Thyroid gland (tissue), 4 donors: ENCODE measurements around the gene TM9SF3. TPM values are rescaled to one million over a fixed set of nuclear protein-coding genes. Genes with fewer than 3 reads are reported as not detected.
"Not testable (repeated sequence)": the region's sequence is repeated elsewhere in the genome, so short reads cannot be mapped to it uniquely, and the experiment has no call there.

Experiments
- DNase-seq, 2 donors: peaks; one replicate each; pipeline ENCODE4 v3.0.0-alpha.2; 2019
- H3K27ac ChIP-seq, 3 donors: fragments of 200-600 bp; sonication (generic); 1 replicate in 2 of 3; 2 replicates in 1 of 3; pipeline ENCODE4 v1.5.1; 2016 to 2019; ENCODE audit warnings: mild to moderate bottlenecking in 1 of 3, moderate library complexity in 1 of 3
- H3K27me3 ChIP-seq: fragments of 200-600 bp; sonication (generic); one replicate; pipeline ENCODE4 v1.5.1; 2019
- H3K36me3 ChIP-seq, 2 donors: fragments of 200-600 bp; sonication (generic); one replicate each; pipeline ENCODE4 v1.5.1; 2016 to 2019
- H3K4me1 ChIP-seq, 2 donors: fragments of 200-600 bp; sonication (generic); one replicate each; pipeline ENCODE4 v1.5.1; 2017 to 2019
- H3K4me3 ChIP-seq, 3 donors: fragments of 200-600 bp; sonication (generic); replicated peaks in 1 of 3; 1 replicate in 2 of 3; 2 replicates in 1 of 3; pipeline ENCODE4 v1.5.1; 2016; ENCODE audit warnings: mild to moderate bottlenecking in 1 of 3
- H3K9me3 ChIP-seq: fragments of 200-600 bp; sonication (generic); one replicate; pipeline ENCODE4 v1.5.1; 2017
- CTCF ChIP-seq, 6 experiments: fragments of 200-600 bp in 3 of 6; fragments of 450-650 bp in 3 of 6; sonication (generic) in 3 of 6; IDR thresholded peaks; one replicate each; pipeline ENCODE4 v1.5.1; 2016 to 2019; ENCODE audit warnings: antibody characterized with exemption in 6 of 6, mild to moderate bottlenecking in 2 of 6, inconsistent platforms in 1 of 6, moderate library complexity in 1 of 6
- POLR2A ChIP-seq, 2 donors: fragments of 450-650 bp; IDR thresholded peaks; one replicate each; pipeline ENCODE4 v1.6.1; 2017; ENCODE audit warnings: antibody characterized with exemption in 2 of 2, mild to moderate bottlenecking in 2 of 2, moderate library complexity in 1 of 2
- WGBS, 2 donors: methylation state at CpG; one replicate each; pipeline ENCODE4 v1.1.5; 2017; 5-methylcytosine and 5-hydroxymethylcytosine counted together
- intact Hi-C: fragments of 100-400 bp; cut with DNase I; formaldehyde crosslinking; loops from one replicate; pipeline ENCODE4 v1.15.1; 2023
- total RNA-seq, 4 donors: library from RNA; depleted of rRNA; stranded (reverse); fragments of >200 nt; gene quantifications; one replicate each; pipeline ENCODE4 v1.2.3, GENCODE V29; 2016

Gene TM9SF3
- total RNA-seq, 4 donors from 2014 or later, result 119 to 205 (median 151) TPM

- Histone ChIP-seq H3K4me3 (no peak overlapping the region), H3K4me1 (no peaks in the 10 kb centered on the region), H3K9me3 (no peaks in the 10 kb centered on the region), H3K27me3 (no peaks in the 10 kb centered on the region), H3K36me3 (peaks cover 6 to 18% of the 10 kb centered on the region in 2 donors), H3K27ac (no peak overlapping the region)
- no peak for DNase-seq
- TF ChIP-seq POLR2A (IDR thresholded peaks at IDR 0.05) (no peak), CTCF (IDR thresholded peaks at IDR 0.05) (no peak)
- intact Hi-C loops, result no loop called here
- WGBS, 2 donors, result 90 to 94% methylated on average over 3 of the region's 3 CpGs
Observed at GRCh38 chr10:96560966-96561887, 25.6 kb downstream of the TM9SF3 start.

DNA sequence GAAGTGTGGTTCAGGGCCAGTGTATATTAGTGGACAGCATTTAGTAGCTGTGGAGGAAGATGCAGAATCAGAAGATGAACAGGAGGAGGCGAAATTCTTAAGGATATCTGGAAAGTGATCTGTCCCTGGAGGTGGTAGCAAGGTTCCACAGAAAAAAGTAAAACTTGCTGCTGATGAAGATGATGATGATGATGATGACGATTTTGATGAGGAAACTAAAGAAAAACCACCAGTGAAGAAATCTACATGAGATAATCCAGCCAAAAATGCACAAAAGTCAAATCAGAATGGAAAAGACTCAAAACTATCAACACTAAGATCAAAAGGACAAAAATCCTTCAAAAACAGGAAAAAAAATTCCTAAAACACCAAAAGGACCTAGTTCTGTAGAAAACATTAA, 26.3 kb downstream of the TM9SF3 start:
- no peak for DNase-seq
- Histone ChIP-seq H3K4me1 (no peaks in the 10 kb centered on the region), H3K4me3 (no peak overlapping the region), H3K27me3 (no peaks in the 10 kb centered on the region), H3K27ac (no peak overlapping the region), H3K9me3 (no peaks in the 10 kb centered on the region), H3K36me3 (peaks cover 6 to 18% of the 10 kb centered on the region in 2 donors)
- intact Hi-C loops, result no loop called here
- WGBS, 2 donors, result 94 to 98% methylated on average over 2 of the region's 2 CpGs
- TF ChIP-seq CTCF (IDR thresholded peaks at IDR 0.05), result no peak
- TF ChIP-seq POLR2A (IDR thresholded peaks at IDR 0.05), result no peak

- TF ChIP-seq CTCF (IDR thresholded peaks at IDR 0.05) (peak in 5 of 6 experiments; percentile 18 to 64 (median 61)), POLR2A (IDR thresholded peaks at IDR 0.05) (no peak)
- H3K36me3 ChIP-seq, result peaks cover 6 to 17% of the 10 kb centered on the region in 2 donors
- intact Hi-C loops, result no loop called here
- H3K4me1 ChIP-seq, result no peaks in the 10 kb centered on the region
- DNase-seq, result peak; percentile 34 to 39
- H3K27ac ChIP-seq, result no peak overlapping the region
- no peaks in the 10 kb centered on the region for H3K9me3 ChIP-seq
- H3K4me3 ChIP-seq, result no peak overlapping the region
- no peaks in the 10 kb centered on the region for H3K27me3 ChIP-seq
- 34 to 62% methylated on average over 1 of the region's 1 CpG for WGBS, 2 donors
Observed at GRCh38 chr10:96556003-96556402, 30.8 kb downstream of the TM9SF3 start.

DNA sequence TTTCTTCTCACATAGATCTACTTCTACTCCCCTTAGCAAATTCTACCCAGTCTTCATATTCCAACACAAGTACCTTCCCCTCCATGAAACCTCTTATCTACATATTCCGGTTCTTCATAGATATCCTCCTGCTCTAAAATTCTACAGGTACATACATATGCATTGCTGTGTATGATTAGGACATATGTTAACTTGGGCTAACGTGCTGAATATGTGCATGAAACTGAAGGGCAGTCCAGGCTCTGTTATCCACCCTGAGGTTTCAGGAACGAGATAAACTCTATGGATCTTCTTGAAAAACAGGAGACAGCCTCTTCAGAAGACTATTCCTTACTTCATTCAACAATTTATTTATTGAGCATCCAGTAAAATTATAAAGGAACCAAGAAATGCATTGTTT, 31.5 kb downstream of the TM9SF3 start:
- 95 to 96% methylated on average over 3 of the region's 3 CpGs for WGBS, 2 donors
- TF ChIP-seq CTCF (IDR thresholded peaks at IDR 0.05), result no peak
- TF ChIP-seq POLR2A (IDR thresholded peaks at IDR 0.05), result no peak
- Histone ChIP-seq H3K4me3 (no peak overlapping the region), H3K27ac (no peak overlapping the region), H3K9me3 (no peaks in the 10 kb centered on the region), H3K36me3 (peaks cover 6 to 10% of the 10 kb centered on the region in 2 donors), H3K27me3 (no peaks in the 10 kb centered on the region), H3K4me1 (no peaks in the 10 kb centered on the region)
- intact Hi-C loops, result no loop called here
- DNase-seq, result no peak

- intact Hi-C loops, result no loop called here
- H3K4me3 ChIP-seq, result no peak overlapping the region
- TF ChIP-seq POLR2A (IDR thresholded peaks at IDR 0.05) (no peak), CTCF (IDR thresholded peaks at IDR 0.05) (no peak)
- H3K9me3 ChIP-seq, result no peaks in the 10 kb centered on the region
- WGBS, 2 donors, result 31 to 41% methylated on average over 5 of the region's 5 CpGs
- peak overlapping the region; percentile 19 to 68 (median 34) for H3K27ac ChIP-seq
- H3K27me3 ChIP-seq, result no peaks in the 10 kb centered on the region
- DNase-seq, result peak; percentile 96 to 97
- H3K4me1 ChIP-seq, result peaks cover 11 to 33% of the 10 kb centered on the region in 2 donors
- H3K36me3 ChIP-seq, result peaks cover 0 to 8% of the 10 kb centered on the region in 2 donors
Observed at GRCh38 chr10:96548589-96548988, 38.2 kb downstream of the TM9SF3 start.

DNA sequence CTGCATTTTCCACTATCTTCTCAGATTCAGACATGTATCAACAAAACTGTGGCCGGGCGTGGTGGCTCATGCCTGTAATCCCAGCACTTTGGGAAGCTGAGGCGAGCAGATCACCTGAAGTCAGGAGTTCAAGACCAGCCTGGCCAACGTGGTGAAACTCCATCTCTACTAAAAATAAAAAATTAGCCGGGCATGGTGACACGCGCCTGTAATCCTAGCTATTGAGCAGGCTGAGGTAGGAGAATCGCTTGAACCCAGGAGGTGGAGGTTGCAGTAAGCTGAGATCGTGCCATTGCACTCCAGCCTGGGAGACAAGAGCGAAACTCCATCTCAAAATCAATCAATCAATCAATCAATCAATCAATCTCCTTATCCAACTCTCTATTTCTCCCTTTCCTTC, 41.3 kb downstream of the TM9SF3 start:
- H3K9me3 ChIP-seq, H3K36me3 ChIP-seq, intact Hi-C loops, DNase-seq, H3K27me3 ChIP-seq, H3K4me3 ChIP-seq: not testable (repeated sequence)
- Histone ChIP-seq H3K4me1 (peaks cover 17 to 47% of the 10 kb centered on the region in 2 donors), H3K27ac (peak overlapping the region in 1 of 3 donors; percentile 28)
- WGBS, 2 donors, result 95 to 97% methylated on average over 10 of the region's 10 CpGs
